Spleen (tissue), 11 donors: ENCODE results near the gene EIF5B. TPM values are rescaled to one million over a fixed set of nuclear protein-coding genes. Genes with fewer than 3 reads are reported as not detected.
A peak's percentile ranks its signal among the peaks of the same experiment; 100 is the strongest.
"Not testable (repeated sequence)": the region's sequence is repeated elsewhere in the genome, so short reads cannot be mapped to it uniquely, and the experiment has no call there.

Experiments
- DNase-seq: peaks from one replicate; pipeline ENCODE4 v3.0.0-alpha.2; 2020
- H3K27ac ChIP-seq, 8 donors: fragments of 200-600 bp; sonication (generic) in 7 of 8; 1 replicate in 4 of 8; 2 replicates in 4 of 8; pipeline versions ENCODE4 v1.5.0 to v1.8.0; 2016 to 2021; ENCODE audit warnings: inconsistent platforms in 4 of 8, mild to moderate bottlenecking in 4 of 8, moderate library complexity in 1 of 8
- H3K27me3 ChIP-seq, 7 donors: fragments of 200-600 bp; sonication (generic) in 6 of 7; replicated peaks in 1 of 7; 1 replicate in 4 of 7; 2 replicates in 3 of 7; pipeline versions ENCODE4 v1.5.0 to v1.8.0; 2016 to 2021; ENCODE audit warnings: inconsistent platforms in 3 of 7, mild to moderate bottlenecking in 1 of 7
- H3K36me3 ChIP-seq, 6 donors: fragments of 200-600 bp; sonication (generic) in 5 of 6; 1 replicate in 4 of 6; 2 replicates in 2 of 6; pipeline versions ENCODE4 v1.5.0 to v1.8.0; 2016 to 2021; ENCODE audit warnings: inconsistent platforms in 2 of 6
- H3K4me1 ChIP-seq, 6 donors: fragments of 200-600 bp; sonication (generic) in 5 of 6; 1 replicate in 3 of 6; 2 replicates in 3 of 6; pipeline versions ENCODE4 v1.5.0 to v1.8.0; 2016 to 2021; ENCODE audit warnings: inconsistent platforms in 3 of 6
- H3K4me3 ChIP-seq, 8 donors: fragments of 200-600 bp; sonication (generic) in 7 of 8; 1 replicate in 4 of 8; 2 replicates in 4 of 8; pipeline versions ENCODE4 v1.5.0 to v1.8.0; 2016 to 2021; ENCODE audit warnings: inconsistent platforms in 4 of 8, mild to moderate bottlenecking in 4 of 8, moderate library complexity in 2 of 8
- H3K9me3 ChIP-seq, 8 donors: fragments of 200-600 bp; sonication (generic) in 7 of 8; 1 replicate in 4 of 8; 2 replicates in 4 of 8; pipeline versions ENCODE4 v1.5.0 to v1.8.0; 2016 to 2021; ENCODE audit warnings: inconsistent platforms in 4 of 8
- CTCF ChIP-seq, 11 experiments: fragments of 200-600 bp in 7 of 11; fragments of 450-650 bp in 4 of 11; sonication (generic) in 4 of 11; IDR thresholded peaks in 8 of 11; conservative IDR thresholded peaks in 3 of 11; 1 replicate in 7 of 11; 2 replicates in 4 of 11; pipeline versions ENCODE4 v1.4.0 to v1.8.0; 2016 to 2021; ENCODE audit warnings: antibody characterized with exemption in 11 of 11, inconsistent platforms in 4 of 11, mild to moderate bottlenecking in 1 of 11
- POLR2A ChIP-seq, 3 donors: fragments of 450-650 bp; IDR thresholded peaks; one replicate each; pipeline ENCODE4 v1.5.1; 2017; ENCODE audit warnings: antibody characterized with exemption in 3 of 3, mild to moderate bottlenecking in 1 of 3
- POLR2AphosphoS5 ChIP-seq, 3 donors: sonication (generic); formaldehyde crosslinking; IDR thresholded peaks; one replicate each; pipeline ENCODE4 v1.5.1; 2017; ENCODE audit warnings: antibody characterized with exemption in 3 of 3
- WGBS, 5 donors: extraction: QIAGEN DNeasy Blood & Tissue Kit in 3 of 5; methylation state at CpG; one replicate each; pipeline versions ENCODE4 v1.1.5 to v1.1.7; 2013 to 2018; 5-methylcytosine and 5-hydroxymethylcytosine counted together
- intact Hi-C: fragments of 100-400 bp; cut with DNase I; formaldehyde crosslinking; loops from one replicate; pipeline ENCODE4 v1.15.0; 2023; ENCODE audit warnings: low total_unique reads
- polyA plus RNA-seq, 3 donors: library from polyadenylated mRNA; stranded (reverse); fragments of 200-250 nt; gene quantifications; one replicate each; pipeline ENCODE4 v1.2.1, GENCODE V29; 2013
- total RNA-seq, 7 donors: library from RNA; depleted of rRNA in 3 of 7; stranded (reverse); fragments of >200 nt in 3 of 7; fragmentation: NEBNext Ultra II Directional in 4 of 7; extraction: Animal tissue kit (Norgen Biotek cat#: 25700) in 4 of 7; gene quantifications; one replicate each; pipeline versions ENCODE4 v1.1.0 to v1.2.1, GENCODE V29; 2016 to 2021
- donor health status: healthy with polysubstance abuse.
- donor health status: DM: no; HTN: no; CAD: no; lungs with moderate emphysema.
- donor health status: DM: no; HTN: no; CAD: no.
- donor health status: Bipolar disorder and iron deficiency.
- donor health status: healthy.
- donor health status: DM: no; HTN: no; CAD: no.
- donor health status: DM: yes; HTN: yes; CAD: no.

EIF5B gene
- total and polyA plus RNA-seq, 10 donors = 14.6 to 49.5 (median 31.6) TPM

GRCh38 chr2:99317161-99317872 is 19.9 kb upstream of the EIF5B start:
- H3K27ac ChIP-seq = no peak overlapping the region
- H3K36me3 ChIP-seq = peaks cover 2 to 58% (median 54%) of the 10 kb centered on the region in 6 donors
- TF ChIP-seq POLR2A (IDR thresholded peaks at IDR 0.05) (no peak), POLR2AphosphoS5 (IDR thresholded peaks at IDR 0.05) (no peak), CTCF (IDR thresholded peaks at IDR 0.05 in 8 of 11, conservative IDR thresholded peaks at IDR 0.05 in 3 of 11) (no peak)
- whole genome bisulfite sequencing, 5 donors = 97 to 99% (median 98%) methylated on average over 9 of the region's 9 CpGs
- H3K4me1 ChIP-seq = no peaks in the 10 kb centered on the region
- no peak for DNase-seq
- intact Hi-C loops = no loop called here
- no peaks in the 10 kb centered on the region for H3K27me3 ChIP-seq
- no peak overlapping the region for H3K4me3 ChIP-seq
- H3K9me3 ChIP-seq = peaks cover 0 to 13% (median 8%) of the 10 kb centered on the region in 8 donors

DNA sequence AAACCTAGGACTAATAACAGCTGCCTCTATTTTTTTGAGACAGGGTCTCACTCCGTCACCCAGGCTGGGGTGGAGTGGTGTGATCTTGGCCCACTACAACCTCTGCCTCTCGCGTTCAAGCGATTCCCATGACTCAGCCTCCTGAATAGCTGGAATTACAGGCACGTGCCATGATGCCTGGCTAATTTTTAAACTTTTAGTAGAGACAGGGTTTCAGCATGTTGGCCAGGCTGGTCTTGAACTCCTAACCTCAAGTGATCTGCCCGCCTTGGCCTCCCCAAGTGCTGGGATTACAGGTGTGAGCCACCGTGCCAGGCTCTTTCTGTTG is 19.4 kb upstream of the EIF5B start:
- intact Hi-C loops = not testable (repeated sequence)
- WGBS, 5 donors = 98 to 100% (median 99%) methylated on average over 7 of the region's 7 CpGs
- peaks cover 2 to 64% (median 60%) of the 10 kb centered on the region in 6 donors for H3K36me3 ChIP-seq

GRCh38 chr2:99325384-99325783 is 11.8 kb upstream of the EIF5B start:
- Histone ChIP-seq H3K27ac (no peak overlapping the region), H3K27me3 (no peaks in the 10 kb centered on the region), H3K9me3 (no peaks in the 10 kb centered on the region), H3K4me1 (peaks cover 0 to 2% (median 0%) of the 10 kb centered on the region in 6 donors), H3K4me3 (no peak overlapping the region), H3K36me3 (peaks cover 8 to 100% (median 96%) of the 10 kb centered on the region in 6 donors)
- WGBS, 5 donors = 95 to 97% (median 96%) methylated on average over 5 of the region's 5 CpGs
- no peak for DNase-seq
- intact Hi-C loops = no loop called here
- no peak for TF ChIP-seq POLR2A (IDR thresholded peaks at IDR 0.05)
- TF ChIP-seq POLR2AphosphoS5 (IDR thresholded peaks at IDR 0.05) = no peak
- TF ChIP-seq CTCF (IDR thresholded peaks at IDR 0.05 in 8 of 11, conservative IDR thresholded peaks at IDR 0.05 in 3 of 11) = no peak

More for the DNA sequence above, 19.4 kb upstream of the EIF5B start:
- peaks cover 0 to 13% (median 8%) of the 10 kb centered on the region in 8 donors for H3K9me3 ChIP-seq
- H3K4me3 ChIP-seq, H3K27ac ChIP-seq, H3K27me3 ChIP-seq, H3K4me1 ChIP-seq, DNase-seq: not testable (repeated sequence)

DNA sequence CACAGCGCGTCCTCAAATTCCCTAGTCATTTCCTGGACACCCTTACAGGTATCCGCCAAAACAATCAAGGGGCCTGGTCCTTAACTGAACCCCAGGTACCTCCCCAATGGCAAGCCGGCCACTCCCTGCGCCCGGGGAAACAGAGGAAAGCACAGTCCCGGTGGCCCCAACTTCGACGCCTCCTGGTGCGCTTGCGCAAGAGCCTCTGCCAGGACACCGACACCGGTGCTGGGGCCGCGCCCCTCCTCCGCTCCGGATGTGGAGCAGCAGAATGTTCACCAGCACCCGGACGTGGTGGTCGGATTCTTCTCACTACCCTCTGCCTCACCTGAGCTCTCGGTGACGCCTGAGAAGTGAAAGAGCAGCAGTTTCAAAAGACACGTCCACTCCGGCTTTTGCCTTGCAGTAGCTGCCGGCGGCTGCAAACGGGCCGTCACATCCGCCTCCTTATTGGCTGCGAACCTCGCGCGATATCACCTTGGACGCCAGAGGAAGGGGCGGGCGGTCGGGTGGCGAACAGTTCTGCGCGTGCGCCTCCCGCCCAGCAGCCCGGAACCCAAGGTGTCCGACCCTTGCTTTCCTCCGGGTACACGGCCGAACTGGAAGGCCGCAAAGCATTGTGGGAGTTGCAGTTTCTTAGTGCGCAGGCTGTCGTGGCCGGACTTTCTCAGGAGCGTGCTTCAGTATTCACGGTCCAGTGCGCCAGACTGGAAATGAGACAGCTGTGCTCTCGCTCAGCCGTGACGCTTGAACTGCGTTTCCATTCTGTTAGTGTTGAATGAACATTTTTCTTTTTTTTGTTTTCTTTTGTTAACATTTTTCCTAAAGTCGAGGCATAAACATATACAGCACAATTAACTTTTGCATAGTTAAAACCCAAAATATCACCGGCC is 1.0 kb upstream of the EIF5B start, which contains the start of gene TXNDC9:
TSS of gene TXNDC9 (minus strand) at position 423 of the 893 bp plus-strand sequence. CDS start 3,123 bp downstream, outside the sequence.
- Histone ChIP-seq H3K27me3 (no peaks in the 10 kb centered on the region), H3K36me3 (peaks cover 0 to 24% (median 19%) of the 10 kb centered on the region in 6 donors), H3K4me3 (peak within 1 kb of the TSS; percentile 84 to 95 (median 90)), H3K4me1 (peaks cover 23 to 75% (median 59%) of the 10 kb centered on the region in 6 donors), H3K27ac (peak within 1 kb of the TSS; percentile 85 to 97 (median 91)), H3K9me3 (no peaks in the 10 kb centered on the region)
- WGBS, 5 donors = 0 to 1% (median 0%) methylated on average over 20 to 60 of the region's 60 CpGs
- DNase-seq = peak; percentile 99
- TF ChIP-seq POLR2A (IDR thresholded peaks at IDR 0.05) = peak in 1 of 3 donors; percentile 28
- TF ChIP-seq CTCF (IDR thresholded peaks at IDR 0.05 in 8 of 11, conservative IDR thresholded peaks at IDR 0.05 in 3 of 11) = peak in 3 of 11 experiments; percentile 20 to 48 (median 40)
- TF ChIP-seq POLR2AphosphoS5 (IDR thresholded peaks at IDR 0.05) = peak; percentile 95 to 96 (median 95)
- intact Hi-C loops = loop anchor here (10.0 kb wide), 1 partner anchor 151 kb away; the partner anchor contains the start of genes MITD1 and MRPL30
